HG03439 (cell line): ENCODE measurements around the gene PLXDC2.

Experiments
- ATAC-seq: cut with Tn5 transposase; IDR thresholded peaks from one replicate; pipeline ENCODE4 v1.9.1; 2021; ENCODE audit warnings: mild to moderate bottlenecking, moderate library complexity; ENCODE audit not compliant: unreplicated experiment

Gene PLXDC2

GRCh38 chr10:20100171-20100570, 283.9 kb downstream of the PLXDC2 start:
- ATAC-seq: no peak

GRCh38 chr10:20105236-20105635, 289.0 kb downstream of the PLXDC2 start:
- no peak for ATAC-seq

- no peak for ATAC-seq
Measured at GRCh38 chr10:20105931-20106330, 289.7 kb downstream of the PLXDC2 start.

GRCh38 chr10:20108021-20108420, 291.8 kb downstream of the PLXDC2 start:
- no peak for ATAC-seq

- no peak for ATAC-seq
Measured at GRCh38 chr10:20109613-20110012, 293.4 kb downstream of the PLXDC2 start.

GRCh38 chr10:20110125-20111100, 294.2 kb downstream of the PLXDC2 start:
- ATAC-seq: no peak

GRCh38 chr10:20114179-20114578, 297.9 kb downstream of the PLXDC2 start:
- no peak for ATAC-seq

GRCh38 chr10:20115894-20116293, 299.7 kb downstream of the PLXDC2 start:
- ATAC-seq: no peak

GRCh38 chr10:20117471-20117870, 301.2 kb downstream of the PLXDC2 start:
- ATAC-seq: no peak

GRCh38 chr10:20118119-20118518, 301.9 kb downstream of the PLXDC2 start:
- no peak for ATAC-seq

- no peak for ATAC-seq
Measured at GRCh38 chr10:20128811-20129210, 312.6 kb downstream of the PLXDC2 start.

GRCh38 chr10:20132816-20133215, 316.6 kb downstream of the PLXDC2 start:
- no peak for ATAC-seq

- ATAC-seq: no peak
Measured at GRCh38 chr10:20133669-20134189, 317.5 kb downstream of the PLXDC2 start.

- ATAC-seq: no peak
Measured at GRCh38 chr10:20142311-20142710, 326.1 kb downstream of the PLXDC2 start.

GRCh38 chr10:20144268-20144667, 328.0 kb downstream of the PLXDC2 start:
- ATAC-seq: no peak

- ATAC-seq: no peak
Measured at GRCh38 chr10:20146004-20146403, 329.8 kb downstream of the PLXDC2 start.

- ATAC-seq: no peak
Measured at GRCh38 chr10:20147684-20148083, 331.5 kb downstream of the PLXDC2 start.

- no peak for ATAC-seq
Measured at GRCh38 chr10:20156511-20156910, 340.3 kb downstream of the PLXDC2 start.

- ATAC-seq: no peak
Measured at GRCh38 chr10:20157314-20157713, 341.1 kb downstream of the PLXDC2 start.

GRCh38 chr10:20158086-20158485, 341.9 kb downstream of the PLXDC2 start:
- no peak for ATAC-seq

- ATAC-seq: no peak
Measured at GRCh38 chr10:20162123-20162522, 345.9 kb downstream of the PLXDC2 start.

GRCh38 chr10:20166096-20166675, 350.0 kb downstream of the PLXDC2 start:
- ATAC-seq: no peak
